Measurements from ENCODE around the gene RCOR1.
"Not testable (repeated sequence)": the region's sequence is repeated elsewhere in the genome, so short reads cannot be mapped to it uniquely, and the experiment has no call there.

RCOR1 gene

GRCh38 chr14:102738373-102739189, 146.1 kb downstream of the RCOR1 start:
- in situ Hi-C loops (cut with MboI; ENCODE audit: low sequenced_read_pairs), result no loop called here

DNA sequence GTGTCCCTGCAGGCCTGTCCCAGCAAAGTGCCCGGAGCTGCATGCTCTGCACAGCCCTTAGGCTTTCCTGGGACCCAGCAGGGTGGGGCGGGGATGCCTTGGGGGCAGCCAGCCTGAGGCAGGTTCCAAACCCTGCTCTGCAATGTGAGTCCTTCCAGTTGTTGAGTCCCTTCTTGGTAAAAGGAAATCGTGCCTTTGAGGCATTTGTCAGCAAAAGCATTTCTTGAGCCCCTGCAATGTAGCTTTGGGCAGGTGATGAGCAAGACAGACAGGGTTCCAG, 146.7 kb downstream of the RCOR1 start:
- in situ Hi-C loops (cut with MboI; ENCODE audit: low sequenced_read_pairs), result no loop called here

- in situ Hi-C loops (cut with MboI; ENCODE audit: low sequenced_read_pairs), result no loop called here
Measured at GRCh38 chr14:102746634-102747438, 154.4 kb downstream of the RCOR1 start.

DNA sequence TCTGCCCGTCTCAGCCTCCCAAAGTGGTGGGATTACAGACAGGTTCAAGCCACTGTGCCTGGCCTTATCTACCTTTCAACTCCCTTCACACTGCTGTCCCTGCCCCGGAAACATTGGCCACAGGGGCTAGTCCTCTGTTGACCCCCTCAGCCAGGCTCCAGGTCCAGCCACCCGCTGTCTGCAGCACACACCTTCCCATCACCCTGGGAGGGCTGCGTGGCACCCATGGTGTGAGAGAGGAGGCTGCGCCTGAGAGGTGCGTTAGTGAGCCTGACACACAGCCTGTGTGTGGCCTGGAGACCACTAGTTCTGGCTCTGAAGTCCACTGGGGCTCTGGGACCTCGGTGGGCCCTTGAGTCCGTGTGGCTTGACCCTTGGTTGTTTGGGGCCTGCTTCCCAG, 156.4 kb downstream of the RCOR1 start:
- in situ Hi-C loops (cut with MboI; ENCODE audit: low sequenced_read_pairs), result no loop called here

DNA sequence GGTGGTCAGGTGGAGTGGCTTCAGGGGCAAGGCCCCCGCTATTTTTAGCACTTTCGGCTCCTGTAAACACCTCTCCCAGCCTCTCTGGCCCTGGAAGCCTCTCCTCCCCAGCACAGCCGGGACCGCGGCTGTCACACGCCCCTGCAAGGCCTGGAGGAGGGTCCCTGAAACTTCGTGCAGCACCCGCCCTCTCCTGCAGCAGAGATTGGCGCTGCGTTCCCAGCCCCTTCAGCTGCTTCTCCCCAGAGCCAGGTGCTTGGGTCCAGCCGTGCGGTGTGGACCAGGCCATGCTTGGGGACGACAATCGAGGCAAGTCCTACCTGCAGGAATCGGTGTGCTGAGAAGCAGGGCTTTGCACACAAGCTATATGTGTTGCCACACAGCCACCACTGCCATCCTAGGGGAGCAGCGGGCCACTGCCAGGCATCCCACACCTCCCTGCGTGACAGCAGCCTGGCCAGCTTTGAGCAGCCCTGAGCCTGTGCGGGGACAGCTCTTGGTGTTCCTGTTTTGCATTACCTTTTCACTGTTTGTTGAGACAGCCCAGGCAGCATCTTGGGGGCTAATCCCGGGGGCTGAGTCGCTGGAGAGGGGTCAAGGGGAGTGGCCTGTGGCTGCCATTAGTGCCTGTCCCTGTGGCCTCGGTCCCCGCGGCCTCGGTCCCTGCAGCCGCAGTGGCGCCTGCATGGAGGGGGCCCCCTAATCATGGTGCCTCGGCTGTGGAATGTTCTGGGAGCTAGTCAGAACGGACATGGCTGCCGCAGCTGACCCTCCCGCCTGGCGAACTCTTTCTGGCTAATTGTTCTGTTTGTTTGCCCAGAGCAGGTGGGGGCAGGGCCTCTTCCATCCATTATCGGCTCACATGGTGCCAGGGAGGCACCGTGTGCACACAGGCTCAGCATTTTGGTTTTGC, 157.2 kb downstream of the RCOR1 start:
- in situ Hi-C loops (cut with MboI; ENCODE audit: low sequenced_read_pairs), result no loop called here

DNA sequence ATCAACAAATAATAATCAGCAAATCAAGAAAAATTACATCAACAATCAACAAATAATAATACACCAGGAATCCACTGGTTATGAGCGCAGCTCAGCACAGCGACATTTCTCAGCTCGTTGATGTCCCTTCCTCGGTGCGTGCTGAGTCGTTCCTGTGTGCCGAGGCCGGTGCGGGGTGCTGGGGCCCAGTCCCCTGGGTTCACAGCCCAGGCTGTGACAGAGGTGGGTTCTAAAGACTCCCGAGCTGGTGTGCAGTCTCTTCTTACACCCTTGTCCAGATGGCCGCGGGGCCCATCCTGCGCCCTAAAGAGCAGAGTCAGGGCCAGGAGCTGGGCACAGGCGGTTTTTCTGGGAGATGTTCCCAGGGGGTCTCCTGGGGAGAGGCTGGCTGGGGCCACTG, 157.9 kb downstream of the RCOR1 start:
- in situ Hi-C loops (cut with MboI; ENCODE audit: low sequenced_read_pairs), result no loop called here

- in situ Hi-C loops (cut with MboI; ENCODE audit: low sequenced_read_pairs), result no loop called here
Measured at GRCh38 chr14:102751088-102751487, 158.6 kb downstream of the RCOR1 start.

DNA sequence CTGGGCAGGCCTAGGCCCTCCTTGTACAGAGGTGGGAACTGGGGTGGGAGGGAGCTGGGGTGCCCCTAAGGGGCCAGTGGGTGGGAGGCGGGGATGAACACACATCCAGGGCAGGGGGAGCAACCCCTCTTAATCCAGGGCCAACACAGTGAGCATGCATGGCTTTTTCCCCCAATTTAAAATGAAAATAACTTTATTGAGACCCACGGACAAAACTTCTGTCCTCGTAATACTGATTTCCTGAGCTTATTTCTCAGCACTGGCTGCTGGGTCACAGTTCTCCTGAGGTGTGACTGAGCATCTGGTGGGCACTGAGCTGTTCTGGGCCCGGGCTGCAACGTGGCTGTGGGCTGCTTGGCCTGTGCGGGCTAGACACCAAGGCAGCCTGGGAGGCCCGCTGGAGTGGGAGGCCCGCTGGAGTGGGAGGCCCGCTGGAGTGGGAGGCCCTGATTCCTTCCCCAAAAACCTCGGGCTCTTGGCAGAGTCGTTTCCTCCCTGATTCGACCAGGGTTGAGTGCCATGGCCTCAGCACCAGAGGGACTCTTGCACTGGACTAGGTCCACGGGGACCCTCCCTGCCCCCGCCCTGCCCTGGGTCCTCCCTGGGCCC, 159.9 kb downstream of the RCOR1 start:
- in situ Hi-C loops (cut with MboI; ENCODE audit: low sequenced_read_pairs), result no loop called here

DNA sequence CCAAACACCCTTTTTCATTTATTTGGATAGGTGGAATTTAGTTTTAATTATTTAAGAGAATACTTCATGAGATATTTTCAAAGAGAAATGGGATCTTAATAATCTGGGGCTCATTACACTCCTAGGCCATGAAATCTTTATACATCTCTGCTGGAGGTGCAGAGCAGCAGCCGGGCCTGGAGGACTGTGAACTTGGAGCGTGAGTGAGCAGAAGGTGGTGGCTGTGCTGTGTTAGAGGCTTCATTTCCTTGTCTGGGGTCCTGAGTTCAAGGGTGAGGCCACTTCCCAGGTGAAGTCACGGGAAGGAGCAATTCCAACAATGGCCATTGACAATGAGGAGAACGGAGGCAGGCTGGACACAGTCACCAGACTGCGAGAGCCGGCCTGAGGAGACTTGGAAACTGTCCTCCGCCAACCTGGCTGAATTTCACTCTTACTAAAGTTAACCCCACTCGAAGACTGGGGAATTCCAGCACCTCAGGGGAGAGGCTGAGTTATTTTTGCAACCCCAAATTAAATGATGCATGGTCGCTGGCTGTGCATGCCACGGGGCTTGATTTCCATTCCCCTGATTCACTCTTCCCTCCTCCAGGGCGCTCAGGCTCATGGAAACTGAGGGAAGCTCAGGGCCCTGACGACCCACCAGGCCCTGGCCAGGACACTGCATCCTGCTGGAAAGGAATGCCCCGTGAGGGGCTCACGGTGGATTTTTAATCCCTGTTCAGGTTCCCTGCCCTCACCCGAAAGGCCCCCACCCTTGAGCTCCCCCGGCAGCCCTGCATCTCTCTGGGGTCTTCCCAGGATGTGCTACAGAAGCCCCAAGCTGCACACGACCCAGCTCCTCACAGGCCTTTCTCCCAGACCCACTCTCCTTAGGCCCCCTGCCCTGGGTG, 162.2 kb downstream of the RCOR1 start:
- in situ Hi-C loops (cut with MboI; ENCODE audit: low sequenced_read_pairs), result no loop called here

- in situ Hi-C loops (cut with MboI; ENCODE audit: low sequenced_read_pairs), result no loop called here
Measured at GRCh38 chr14:102757646-102758045, 165.2 kb downstream of the RCOR1 start.

- in situ Hi-C loops (cut with MboI; ENCODE audit: low sequenced_read_pairs), result no loop called here
Measured at GRCh38 chr14:102758087-102758486, 165.6 kb downstream of the RCOR1 start.

- in situ Hi-C loops (cut with MboI; ENCODE audit: low sequenced_read_pairs), result no loop called here
Measured at GRCh38 chr14:102759456-102760187, 167.2 kb downstream of the RCOR1 start.

DNA sequence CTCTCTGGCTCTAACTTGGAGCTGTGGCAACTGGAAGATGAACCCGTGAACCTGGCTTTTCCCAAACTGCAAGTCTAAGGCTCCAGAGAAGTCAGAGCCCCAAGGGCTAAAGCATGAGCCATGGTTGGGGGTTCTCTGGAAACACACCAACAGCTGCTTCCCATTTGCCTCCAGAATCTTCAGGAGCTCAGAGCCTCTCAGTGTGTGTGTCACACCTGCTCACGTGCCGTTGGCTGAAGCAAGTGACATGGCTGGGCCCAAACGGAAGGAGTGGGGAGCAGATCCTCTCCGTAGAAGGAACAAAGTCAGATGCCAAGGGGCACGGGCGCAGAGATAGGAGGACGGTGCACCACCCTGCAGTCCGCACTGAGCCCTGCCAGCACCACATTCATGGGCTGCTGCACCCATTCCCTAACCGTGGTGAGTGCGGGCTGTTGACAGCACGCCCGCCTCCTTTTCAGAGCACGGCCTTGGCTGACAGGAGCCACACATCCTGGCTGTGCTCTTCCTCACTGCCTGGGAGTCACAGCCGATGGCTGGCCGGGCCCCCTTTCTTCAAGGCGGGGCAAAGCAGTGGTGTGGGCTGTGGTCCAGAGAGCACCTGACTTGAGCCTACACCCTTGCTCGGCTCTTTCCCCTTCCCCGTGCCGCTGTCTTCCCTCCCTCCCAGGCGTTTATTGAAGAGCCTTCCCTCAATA, 168.2 kb downstream of the RCOR1 start:
- in situ Hi-C loops (cut with MboI; ENCODE audit: low sequenced_read_pairs), result no loop called here

- in situ Hi-C loops (cut with MboI; ENCODE audit: low sequenced_read_pairs), result no loop called here
Measured at GRCh38 chr14:102761206-102761605, 168.8 kb downstream of the RCOR1 start.

- in situ Hi-C loops (cut with MboI; ENCODE audit: low sequenced_read_pairs), result no loop called here
Measured at GRCh38 chr14:102764220-102764671, 171.8 kb downstream of the RCOR1 start.

DNA sequence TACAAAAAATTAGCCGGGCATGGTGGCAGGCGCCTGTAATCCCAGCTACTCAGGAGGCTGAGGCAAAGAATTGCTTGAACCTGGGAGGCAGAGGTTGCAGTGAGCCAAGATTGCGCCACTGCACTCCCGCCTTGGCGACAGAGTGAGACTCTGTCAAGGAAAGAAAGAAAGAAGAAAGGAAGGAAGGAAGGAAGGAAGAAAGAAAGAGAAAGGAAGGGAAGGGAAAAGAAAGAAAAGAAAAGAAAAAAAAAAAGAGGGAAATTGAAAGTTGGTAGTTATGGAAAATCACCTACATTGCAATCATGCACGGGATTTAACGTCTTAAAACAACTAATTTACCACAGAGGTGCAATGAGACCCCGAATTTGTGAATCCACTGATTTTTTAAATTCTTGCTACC, 173.3 kb downstream of the RCOR1 start:
- in situ Hi-C loops (cut with MboI; ENCODE audit: low sequenced_read_pairs), result not testable (repeated sequence)

DNA sequence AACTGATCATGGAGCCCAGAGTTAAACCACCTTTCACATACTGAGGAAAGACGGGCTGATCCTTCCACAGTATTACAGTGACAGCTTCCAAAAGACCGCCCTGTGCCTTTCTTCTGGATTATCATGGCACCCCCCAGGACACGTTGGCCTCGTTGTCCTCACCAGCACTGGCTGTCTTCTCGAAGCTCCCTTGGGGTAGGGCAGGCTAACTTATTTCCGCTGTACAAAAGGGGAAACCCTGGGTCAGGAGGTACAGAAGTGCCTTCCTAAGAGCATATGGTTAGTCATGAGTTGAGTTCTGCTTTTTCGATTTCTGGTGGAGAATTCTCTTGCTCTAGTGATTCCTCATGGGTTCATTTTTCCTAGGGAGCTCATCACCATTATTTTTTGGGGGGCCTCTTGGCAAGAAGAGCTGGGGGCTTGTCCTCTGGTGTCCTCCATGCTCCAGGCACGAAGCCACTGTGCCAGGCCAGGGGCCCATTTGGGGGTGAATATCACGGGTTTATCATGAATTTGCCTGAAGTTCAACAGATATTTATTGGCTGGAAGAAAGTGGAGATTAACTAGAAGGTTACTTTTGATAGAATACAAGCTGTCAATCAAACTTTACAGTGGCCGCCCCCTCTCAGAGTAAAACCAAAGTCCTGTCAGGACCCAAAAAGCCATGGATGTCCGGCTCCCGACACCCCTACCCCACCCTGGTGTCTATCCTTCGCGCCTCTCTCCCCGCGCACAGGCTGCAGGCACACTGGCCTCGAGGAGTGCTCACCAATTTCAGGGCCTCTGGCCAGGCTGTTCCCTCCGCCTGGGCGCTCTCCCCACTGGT, 176.0 kb downstream of the RCOR1 start:
- in situ Hi-C loops (cut with MboI; ENCODE audit: low sequenced_read_pairs), result no loop called here

DNA sequence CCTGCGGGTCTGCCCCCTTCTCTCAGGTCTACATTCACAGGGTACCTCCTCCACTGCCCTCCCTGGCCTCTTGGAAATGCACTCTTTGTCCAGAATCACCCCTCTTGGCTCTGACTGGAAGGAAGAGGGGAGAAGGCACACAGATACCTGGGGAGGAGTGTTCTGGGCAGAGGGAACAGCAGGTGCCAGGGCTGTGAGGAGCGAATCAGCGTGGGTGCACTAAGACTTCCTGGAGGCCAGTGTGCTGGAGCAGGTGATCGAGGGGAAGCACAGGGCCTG, 176.5 kb downstream of the RCOR1 start:
- in situ Hi-C loops (cut with MboI; ENCODE audit: low sequenced_read_pairs), result no loop called here

Data from HL-60/S4 (cell line).